IMR-90 (cell line): ENCODE data around the gene OSBP2. TPM values are rescaled to one million over a fixed set of nuclear protein-coding genes. Genes with fewer than 3 reads are reported as not detected.

ENCODE experiments used
- ATAC-seq: fragments of 200-7000 bp; cut with Tn5 transposase; 2 replicates; pipeline ENCODE4 v1.9.1; 2020; ENCODE audit warnings: low read depth, mild to moderate bottlenecking, moderate library complexity
- BruUV-seq: library from RNA; stranded (reverse); fragments of 400-500 nt; replicated peaks from 2 replicates; lab custom pipeline; 2021; lab: Mats Ljungman, UMichigan
- CTCF ChIA-PET: fragments of 300-600 bp; formaldehyde crosslinking; extraction: SDS; loops from one replicate; lab custom pipeline; 2021; ENCODE audit warnings: antibody characterized with exemption; lab: Yijun Ruan, JAX
- POLR2A ChIA-PET: fragments of 300-600 bp; sonication (Branson Sonifier 250); formaldehyde crosslinking; loops from one replicate; lab custom pipeline; 2022; ENCODE audit warnings: antibody characterized with exemption; ENCODE audit not compliant: unreplicated experiment; lab: Charles Lee
- DNase-seq: peaks from one replicate; pipeline ENCODE4 v3.0.0; 2013
- H2AFZ ChIP-seq: replicated peaks from 2 replicates; pipeline ENCODE3; 2013; ENCODE audit warnings: low read length, mild to moderate bottlenecking; ENCODE audit not compliant: poor library complexity
- H2AK5ac ChIP-seq: 2 replicates; pipeline ENCODE4 v1.6.1; 2013; ENCODE audit warnings: low read depth, low read length, inconsistent platforms
- H2AK9ac ChIP-seq: replicated peaks from 2 replicates; pipeline ENCODE3; 2013; ENCODE audit warnings: mild to moderate bottlenecking, low read depth, low read length, moderate library complexity; ENCODE audit not compliant: poor library complexity
- H2BK120ac ChIP-seq: 2 replicates; pipeline ENCODE4 v1.6.1; 2013; ENCODE audit warnings: low read depth, low read length, inconsistent platforms
- H2BK15ac ChIP-seq: 3 replicates; pipeline ENCODE4 v1.6.1; 2013; ENCODE audit warnings: low read depth, low read length, inconsistent platforms
- H2BK20ac ChIP-seq: 2 replicates; pipeline ENCODE4 v1.6.1; 2013; ENCODE audit warnings: low read depth, mild to moderate bottlenecking, inconsistent platforms, low read length, moderate library complexity
- H2BK5ac ChIP-seq: 2 replicates; pipeline ENCODE4 v1.6.1; 2013; ENCODE audit warnings: mild to moderate bottlenecking, low read depth, low read length, inconsistent platforms; ENCODE audit not compliant: poor library complexity, severe bottlenecking
- H3K14ac ChIP-seq: replicated peaks from 2 replicates; pipeline ENCODE4 v1.6.1; 2013; ENCODE audit warnings: low read depth, low read length, inconsistent platforms
- H3K18ac ChIP-seq: 2 replicates; pipeline ENCODE4 v1.6.1; 2013; ENCODE audit warnings: low read depth, low read length, control low read depth
- H3K23ac ChIP-seq: 2 replicates; pipeline ENCODE4 v1.6.1; 2013; ENCODE audit warnings: low read depth, low read length, inconsistent platforms
- H3K27ac ChIP-seq: 2 replicates; pipeline ENCODE4 v1.5.1; 2013; ENCODE audit warnings: mild to moderate bottlenecking, control low read depth, low read length; ENCODE audit not compliant: insufficient read depth
- H3K27me3 ChIP-seq: 2 replicates; pipeline ENCODE4 v1.6.1; 2013; ENCODE audit warnings: low read length; ENCODE audit not compliant: control insufficient read depth, insufficient read depth
- H3K36me3 ChIP-seq: 2 replicates; pipeline ENCODE4 v1.6.1; 2013; ENCODE audit warnings: low read length, mixed read lengths; ENCODE audit not compliant: control insufficient read depth, insufficient read depth
- H3K4ac ChIP-seq: 2 replicates; pipeline ENCODE4 v1.6.1; 2013; ENCODE audit warnings: low read depth, low read length, inconsistent platforms
- H3K4me1 ChIP-seq: 2 replicates; pipeline ENCODE4 v1.6.1; 2013; ENCODE audit warnings: low read length, mixed read lengths; ENCODE audit not compliant: control insufficient read depth, insufficient read depth
- H3K4me2 ChIP-seq: 2 replicates; pipeline ENCODE4 v1.6.1; 2013; ENCODE audit warnings: low read depth, mild to moderate bottlenecking, control low read depth, low read length, moderate library complexity
- H3K4me3 ChIP-seq: 2 replicates; pipeline ENCODE4 v1.5.1; 2013; ENCODE audit warnings: low read depth, mild to moderate bottlenecking, control low read depth, low read length, moderate library complexity; ENCODE audit not compliant: insufficient read depth
- H3K56ac ChIP-seq: 2 replicates; pipeline ENCODE4 v1.6.1; 2013; ENCODE audit warnings: low read length, inconsistent platforms; ENCODE audit not compliant: insufficient read depth; ENCODE audit errors: extremely low read depth
- H3K79me1 ChIP-seq, 2 experiments: 2 replicates each; pipeline ENCODE4 v1.6.1; 2013; ENCODE audit warnings: low read length in 2 of 2, inconsistent platforms in 1 of 2, low read depth in 1 of 2
- H3K9ac ChIP-seq: 2 replicates; pipeline ENCODE4 v1.6.1; 2013; ENCODE audit warnings: low read depth, low read length, control low read depth
- H3K9me1 ChIP-seq: 2 replicates; pipeline ENCODE4 v1.6.1; 2013; ENCODE audit warnings: low read length, inconsistent platforms; ENCODE audit not compliant: insufficient read depth
- H3K9me3 ChIP-seq: 2 replicates; pipeline ENCODE4 v1.6.1; 2013; ENCODE audit warnings: low read length; ENCODE audit not compliant: control insufficient read depth, insufficient read depth
- H4K20me1 ChIP-seq: 2 replicates; pipeline ENCODE4 v1.6.1; 2013; ENCODE audit warnings: low read length, inconsistent platforms; ENCODE audit not compliant: insufficient read depth
- H4K5ac ChIP-seq: 2 replicates; pipeline ENCODE4 v1.6.1; 2013; ENCODE audit warnings: mild to moderate bottlenecking, low read depth, low read length, control low read depth
- H4K8ac ChIP-seq, 2 experiments: 2 replicates each; pipeline ENCODE4 v1.6.1; 2013; ENCODE audit warnings: low read depth in 2 of 2, low read length in 2 of 2, control low read depth in 1 of 2, inconsistent platforms in 1 of 2
- H4K91ac ChIP-seq: 2 replicates; pipeline ENCODE4 v1.6.1; 2013; ENCODE audit warnings: low read depth, low read length, inconsistent platforms; ENCODE audit not compliant: insufficient read depth
- CEBPB ChIP-seq: IDR thresholded peaks from 2 replicates; pipeline ENCODE4 v1.6.1; 2012; ENCODE audit warnings: low read depth, low read length, improper control_type of control experiment
- MAFK ChIP-seq: IDR thresholded peaks from 2 replicates; pipeline ENCODE4 v1.6.1; 2012; ENCODE audit warnings: low read depth, low read length, improper control_type of control experiment
- WGBS, 2 experiments: methylation state at CpG; one replicate each; pipeline versions ENCODE4 v1.1.5 to v1.1.7; 2013; ENCODE audit warnings: missing lambda C conversion rate in 2 of 2; ENCODE audit not compliant: insufficient read length in 1 of 2; ENCODE audit errors: extremely low coverage in 2 of 2; 5-methylcytosine and 5-hydroxymethylcytosine counted together
- dilution Hi-C: fragments of 300-500 bp; cut with HindIII; formaldehyde crosslinking; loops from one replicate; pipeline ENCODE4 v1.14.3; 2018; ENCODE audit warnings: low sequenced_read_pairs; ENCODE audit not compliant: unreplicated experiment
- in situ Hi-C: fragments of 300-500 bp; cut with MboI; formaldehyde crosslinking; loops from 3 replicates; pipeline ENCODE4 v1.14.3; 2019; ENCODE audit warnings: low sequenced_read_pairs, inconsistent platforms, mixed read lengths
- intact Hi-C: fragments of 100-400 bp; cut with micrococcal nuclease; formaldehyde crosslinking; loops from 2 replicates; pipeline ENCODE4 v1.10.0; 2022
- polyA plus RNA-seq, 3 experiments: library from polyadenylated mRNA; depleted of rRNA; stranded (reverse); fragments of >200 nt; gene quantifications; 2 replicates each; pipeline ENCODE4 v1.2.3, GENCODE V29; 2012; ENCODE audit warnings: low replicate concordance in 1 of 3
- total RNA-seq: library from RNA; depleted of rRNA; stranded (reverse); fragments of >200 nt; gene quantifications from 2 replicates; pipeline ENCODE4 v1.2.3, GENCODE V29; 2012

OSBP2 gene
- total and polyA plus RNA-seq, 2 of the 4 experiments (the other 2 are of a cell fraction) = 1.8 to 2.2 TPM

GRCh38 chr22:30889268-30889995 is 194.8 kb downstream of the OSBP2 start:
- no peak overlapping the region for H3K14ac ChIP-seq
- H3K23ac ChIP-seq = no peak overlapping the region
- no peaks in the 10 kb centered on the region for H3K9me1 ChIP-seq
- H3K4me2 ChIP-seq = no peak overlapping the region
- DNase-seq = no peak
- H4K20me1 ChIP-seq = 0 out of 2 replicates have a peak, but pooled peaks cover 3% of the 10 kb centered on the region
- H2AFZ ChIP-seq = no peak overlapping the region
- H2BK15ac ChIP-seq = no peak overlapping the region
- no peaks in the 10 kb centered on the region for H3K4me1 ChIP-seq
- no peak overlapping the region for H3K9ac ChIP-seq
- no peak overlapping the region for H3K56ac ChIP-seq
- H3K27ac ChIP-seq = no peak overlapping the region
- no peak overlapping the region for H3K18ac ChIP-seq
- H4K91ac ChIP-seq = no peak overlapping the region
- no peak overlapping the region for H2BK20ac ChIP-seq
- no TSS peak for BruUV-seq
- H4K5ac ChIP-seq = no peak overlapping the region
- H3K4me3 ChIP-seq = no peak overlapping the region
- no peak overlapping the region for H2BK120ac ChIP-seq
- H3K36me3 ChIP-seq = no peaks in the 10 kb centered on the region
- intact Hi-C loops = no loop called here
- WGBS, 2 experiments = 86% methylated on average over 6 of the region's 17 CpGs; no CpG with 5 or more reads in 1 of the 2 experiments
- H3K79me1 ChIP-seq = no peaks in the 10 kb centered on the region
- H4K8ac ChIP-seq = no peak overlapping the region
- in situ Hi-C loops = no loop called here
- H3K4ac ChIP-seq = no peak overlapping the region
- no peak overlapping the region for H2AK5ac ChIP-seq
- no peak overlapping the region for H2BK5ac ChIP-seq
- no peaks in the 10 kb centered on the region for H3K27me3 ChIP-seq
- CTCF ChIA-PET = interaction anchor here (0.8 to 1.5 kb wide), 4 partner anchors 8 to 126 kb away, joined by 3 to 4 read pairs (median 3); no protein-coding TSS in a partner anchor
- TF ChIP-seq MAFK (no peak), CEBPB (0 out of 2 replicates have a peak, but pooled peaks have one; percentile 3)
- dilution Hi-C loops = no loop called here
- POLR2A ChIA-PET = interaction anchor here (0.6 kb wide), 1 partner anchor 89 kb away, joined by 4 read pairs; no protein-coding TSS in a partner anchor
- ATAC-seq = no peak
- no peak overlapping the region for H2AK9ac ChIP-seq
- H3K9me3 ChIP-seq = no peaks in the 10 kb centered on the region
